Loucy (cell line): ENCODE results near the gene FRS2.

Source experiments
- H2AFZ ChIP-seq: fragments of 200-600 bp; sonication (generic); 2 replicates; pipeline ENCODE4 v1.6.0; 2016; ENCODE audit warnings: antibody characterized with exemption, mild to moderate bottlenecking, low read length, moderate library complexity
- H3F3A ChIP-seq: fragments of 200-600 bp; 2 replicates; pipeline ENCODE4 v1.6.0; 2016; ENCODE audit warnings: antibody characterized with exemption, low read depth, mild to moderate bottlenecking
- H3K27me3 ChIP-seq: fragments of 200-600 bp; sonication (generic); 2 replicates; pipeline ENCODE4 v1.6.1; 2014; ENCODE audit warnings: low read length, mild to moderate bottlenecking; ENCODE audit not compliant: insufficient read depth, poor library complexity, severe bottlenecking
- H3K36me3 ChIP-seq: fragments of 200-600 bp; sonication (generic); 2 replicates; pipeline ENCODE4 v1.6.1; 2016; ENCODE audit warnings: low read length; ENCODE audit not compliant: insufficient read depth
- H3K4me1 ChIP-seq: fragments of 200-600 bp; sonication (generic); 2 replicates; pipeline ENCODE4 v1.5.1; 2014; ENCODE audit warnings: low read length, mild to moderate bottlenecking; ENCODE audit not compliant: insufficient read depth, poor library complexity, severe bottlenecking
- H3K4me2 ChIP-seq: fragments of 200-600 bp; sonication (generic); 2 replicates; pipeline ENCODE4 v1.6.0; 2014; ENCODE audit warnings: antibody characterized with exemption, low read length, low read depth, mild to moderate bottlenecking; ENCODE audit not compliant: poor library complexity, severe bottlenecking
- H3K4me3 ChIP-seq: fragments of 200-600 bp; sonication (generic); 2 replicates; pipeline ENCODE4 v1.5.1; 2014; ENCODE audit warnings: low read length, mild to moderate bottlenecking, mixed read lengths; ENCODE audit not compliant: poor library complexity, severe bottlenecking
- H3K79me2 ChIP-seq: fragments of 200-600 bp; sonication (generic); 2 replicates; pipeline ENCODE4 v1.6.1; 2014; ENCODE audit warnings: low read length; ENCODE audit not compliant: insufficient read depth
- H3K9ac ChIP-seq: fragments of 200-600 bp; sonication (generic); 2 replicates; pipeline ENCODE4 v1.6.0; 2014; ENCODE audit warnings: mild to moderate bottlenecking, low read depth, low read length, moderate library complexity; ENCODE audit not compliant: poor library complexity, severe bottlenecking
- H3K9me2 ChIP-seq: fragments of 200-600 bp; sonication (generic); replicated peaks from 2 replicates; pipeline ENCODE4 v1.6.1; 2016; ENCODE audit warnings: low read depth, low read length, mixed read lengths
- H3K9me3 ChIP-seq: fragments of 200-600 bp; sonication (generic); 2 replicates; pipeline ENCODE4 v1.6.1; 2014; ENCODE audit warnings: mild to moderate bottlenecking, antibody characterized with exemption, low read length, low read depth; ENCODE audit not compliant: insufficient read depth
- H4K20me1 ChIP-seq: fragments of 200-600 bp; sonication (generic); 2 replicates; pipeline ENCODE4 v1.6.0; 2014; ENCODE audit warnings: antibody characterized with exemption, low read length, mild to moderate bottlenecking; ENCODE audit not compliant: insufficient read depth, poor library complexity, severe bottlenecking
- CTCF ChIP-seq: fragments of 200-600 bp; sonication (generic); conservative IDR thresholded peaks from 2 replicates; pipeline ENCODE4 v1.5.1; 2014; ENCODE audit warnings: mild to moderate bottlenecking, antibody characterized with exemption, low read length
- EZH2phosphoT487 ChIP-seq: fragments of 200-600 bp; IDR thresholded peaks from 2 replicates; pipeline ENCODE4 v1.6.1; 2018; ENCODE audit warnings: antibody characterized with exemption, mild to moderate bottlenecking, moderate library complexity, borderline replicate concordance

FRS2 gene

DNA sequence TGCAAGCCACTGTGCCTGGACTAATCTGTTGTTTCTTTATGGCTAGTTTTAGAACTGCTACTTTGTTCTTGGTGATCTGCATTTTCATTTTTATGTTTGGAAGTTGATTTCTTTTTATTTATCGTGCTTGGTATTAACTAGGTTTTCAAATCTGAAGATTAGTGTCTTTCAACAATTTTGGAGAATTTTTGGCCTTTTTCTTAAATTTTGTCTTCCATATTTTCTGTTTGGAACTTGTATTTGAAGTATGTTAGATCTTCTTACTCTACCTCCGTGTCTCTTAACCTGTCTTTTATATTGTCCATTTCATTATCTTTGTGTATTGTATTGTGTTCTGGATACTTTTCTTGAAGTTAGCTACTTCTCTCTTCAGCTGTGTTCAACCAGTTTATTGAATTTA is 9.5 kb downstream of the FRS2 start:
- H4K20me1 ChIP-seq = peaks cover 45% of the 10 kb centered on the region

DNA sequence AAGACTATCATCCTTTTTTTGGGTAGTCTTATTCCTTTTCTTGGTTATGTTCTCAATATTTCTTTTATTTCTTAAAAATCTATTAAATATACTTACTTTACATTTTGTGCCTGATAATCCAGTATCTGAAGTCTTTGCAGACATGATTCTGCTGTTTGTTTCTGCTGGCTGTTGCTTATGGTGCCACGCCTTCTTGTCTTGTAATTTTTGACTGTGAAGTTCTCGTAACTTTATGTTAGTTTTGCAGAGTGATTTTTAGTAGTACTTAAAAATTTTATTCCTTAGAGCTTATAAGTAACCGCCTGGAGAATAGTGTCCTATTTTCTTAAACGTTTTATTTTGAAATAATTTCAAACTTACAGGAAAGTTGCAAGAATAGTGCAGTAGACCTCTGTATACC is 10.5 kb downstream of the FRS2 start:
- no peak overlapping the region for H3K9ac ChIP-seq
- no peaks in the 10 kb centered on the region for H3K9me3 ChIP-seq
- no peak overlapping the region for H3K4me2 ChIP-seq
- peaks cover 36% of the 10 kb centered on the region for H4K20me1 ChIP-seq
- no peak overlapping the region for H2AFZ ChIP-seq
- H3K9me2 ChIP-seq = no peaks in the 10 kb centered on the region
- H3K36me3 ChIP-seq = no peaks in the 10 kb centered on the region
- peaks cover 16% of the 10 kb centered on the region for H3K4me1 ChIP-seq
- TF ChIP-seq EZH2phosphoT487 (no peak), CTCF (no peak)
- H3K27me3 ChIP-seq = no peaks in the 10 kb centered on the region
- peaks cover 81% of the 10 kb centered on the region for H3K79me2 ChIP-seq
- H3K4me3 ChIP-seq = no peak overlapping the region
- no peaks in the 10 kb centered on the region for H3F3A ChIP-seq

More for the DNA sequence above, 9.5 kb downstream of the FRS2 start:
- Histone ChIP-seq H3K36me3 (no peaks in the 10 kb centered on the region), H2AFZ (no peak overlapping the region), H3K4me1 (peaks cover 26% of the 10 kb centered on the region), H3K9me3 (no peaks in the 10 kb centered on the region), H3K27me3 (no peaks in the 10 kb centered on the region), H3K4me3 (no peak overlapping the region), H3K9me2 (no peaks in the 10 kb centered on the region), H3F3A (no peaks in the 10 kb centered on the region), H3K79me2 (peaks cover 87% of the 10 kb centered on the region), H3K4me2 (no peak overlapping the region), H3K9ac (no peak overlapping the region)
- no peak for TF ChIP-seq EZH2phosphoT487
- no peak for TF ChIP-seq CTCF

- peaks cover 31% of the 10 kb centered on the region for H4K20me1 ChIP-seq
- H3K9ac ChIP-seq = no peak overlapping the region
- no peak overlapping the region for H3K4me3 ChIP-seq
- no peak overlapping the region for H2AFZ ChIP-seq
- H3F3A ChIP-seq = no peaks in the 10 kb centered on the region
- no peaks in the 10 kb centered on the region for H3K9me2 ChIP-seq
- H3K36me3 ChIP-seq = no peaks in the 10 kb centered on the region
- TF ChIP-seq EZH2phosphoT487 (no peak), CTCF (no peak)
- H3K4me2 ChIP-seq = no peak overlapping the region
- peaks cover 12% of the 10 kb centered on the region for H3K4me1 ChIP-seq
- H3K79me2 ChIP-seq = peaks cover 81% of the 10 kb centered on the region
- no peaks in the 10 kb centered on the region for H3K27me3 ChIP-seq
- no peaks in the 10 kb centered on the region for H3K9me3 ChIP-seq
Measured at GRCh38 chr12:69481133-69481532, 10.9 kb downstream of the FRS2 start.
